HEK293 (cell line): ENCODE results near the gene C6orf120.

Experiments used
- CTCF ChIA-PET: fragments of 350-600 bp; formaldehyde crosslinking; extraction: SDS; loops from one replicate; lab custom pipeline; 2021; ENCODE audit warnings: antibody characterized with exemption; lab: Yijun Ruan, JAX
- POLR2A ChIA-PET: fragments of 300-600 bp; formaldehyde crosslinking; extraction: SDS; loops from one replicate; lab custom pipeline; 2020; ENCODE audit warnings: antibody characterized with exemption, inconsistent platforms; lab: Yijun Ruan, JAX
- H3K27ac ChIP-seq: fragments of 200-500 bp; sonication (Bioruptor generic); 2 replicates; pipeline ENCODE4 v1.5.1; 2014; ENCODE audit warnings: low read depth, low read length, control low read depth, inconsistent platforms; ENCODE audit errors: extremely low read depth
- H3K36me3 ChIP-seq, 2 experiments: fragments of 200-500 bp in 1 of 2; sonication (Bioruptor generic) in 1 of 2; 1 replicate in 1 of 2; 2 replicates in 1 of 2; pipeline ENCODE4 v1.5.1; 2014 to 2017; ENCODE audit warnings: inconsistent platforms in 2 of 2, low read length in 2 of 2; ENCODE audit not compliant: control insufficient read depth in 2 of 2, insufficient read depth in 1 of 2
- H3K4me1 ChIP-seq: fragments of 200-500 bp; sonication (Bioruptor generic); 2 replicates; pipeline ENCODE4 v1.5.1; 2014; ENCODE audit warnings: mild to moderate bottlenecking, low read length, inconsistent platforms; ENCODE audit not compliant: control insufficient read depth, insufficient read depth
- H3K4me3 ChIP-seq: 2 replicates; pipeline ENCODE4 v1.5.1; 2011; ENCODE audit warnings: low read depth, mild to moderate bottlenecking, control low read depth, low read length, moderate library complexity
- H3K9me3 ChIP-seq: fragments of 200-500 bp; sonication (Bioruptor generic); 2 replicates; pipeline ENCODE4 v1.5.1; 2014; ENCODE audit warnings: low read depth, low read length, inconsistent platforms; ENCODE audit not compliant: control insufficient read depth, insufficient read depth
- FEZF1 ChIP-seq: fragments of 450-650 bp; formaldehyde crosslinking; IDR thresholded peaks from 2 replicates; pipeline ENCODE4 v1.5.1; 2016; ENCODE audit warnings: missing biosample characterization, missing genetic modification characterization
- GLIS2 ChIP-seq: fragments of 450-650 bp; formaldehyde crosslinking; IDR thresholded peaks from 2 replicates; pipeline ENCODE4 v1.5.1; 2016; ENCODE audit warnings: missing biosample characterization, missing genetic modification characterization
- HOXD13 ChIP-seq: sonication (generic); formaldehyde crosslinking; IDR thresholded peaks from 2 replicates; pipeline ENCODE4 v1.8.0; 2022; ENCODE audit warnings: missing genetic modification reagents, borderline replicate concordance
- IKZF3 ChIP-seq: fragments of 450-650 bp; IDR thresholded peaks from 2 replicates; pipeline ENCODE4 v1.5.0; 2018; ENCODE audit warnings: missing biosample characterization, mild to moderate bottlenecking, missing genetic modification characterization, moderate library complexity
- KLF10 ChIP-seq: fragments of 450-650 bp; IDR thresholded peaks from 2 replicates; pipeline ENCODE4 v1.5.1; 2018; ENCODE audit warnings: missing biosample characterization, mild to moderate bottlenecking, missing genetic modification characterization
- OSR2 ChIP-seq: fragments of 450-650 bp; formaldehyde crosslinking; IDR thresholded peaks from 2 replicates; pipeline ENCODE4 v1.5.1; 2016; ENCODE audit warnings: missing biosample characterization, missing genetic modification characterization
- PRDM1 ChIP-seq: fragments of 450-650 bp; formaldehyde crosslinking; IDR thresholded peaks from 2 replicates; pipeline ENCODE4; 2016; ENCODE audit warnings: missing biosample characterization, missing genetic modification characterization
- SCRT2 ChIP-seq: fragments of 450-650 bp; formaldehyde crosslinking; IDR thresholded peaks from 2 replicates; pipeline ENCODE4 v1.5.1; 2016; ENCODE audit warnings: missing biosample characterization, missing genetic modification characterization
- ZBTB17 ChIP-seq: fragments of 450-650 bp; formaldehyde crosslinking; IDR thresholded peaks from 2 replicates; pipeline ENCODE4 v1.5.1; 2016; ENCODE audit warnings: missing biosample characterization, missing genetic modification characterization
- ZBTB8A ChIP-seq: fragments of 450-650 bp; formaldehyde crosslinking; IDR thresholded peaks from 2 replicates; pipeline ENCODE4 v1.5.1; 2016; ENCODE audit warnings: missing biosample characterization, missing genetic modification characterization
- ZEB2 ChIP-seq: fragments of 450-650 bp; formaldehyde crosslinking; IDR thresholded peaks from 2 replicates; pipeline ENCODE4 v1.5.1; 2016; ENCODE audit warnings: missing biosample characterization, missing genetic modification characterization
- ZNF10 ChIP-seq: fragments of 450-650 bp; formaldehyde crosslinking; IDR thresholded peaks from 2 replicates; pipeline ENCODE4 v1.5.1; 2017; ENCODE audit warnings: missing biosample characterization, missing genetic modification characterization
- ZNF146 ChIP-seq: fragments of 450-650 bp; formaldehyde crosslinking; IDR thresholded peaks from 2 replicates; pipeline ENCODE4 v1.5.1; 2016; ENCODE audit warnings: missing biosample characterization, missing genetic modification characterization
- ZNF19 ChIP-seq: fragments of 450-650 bp; formaldehyde crosslinking; IDR thresholded peaks from 2 replicates; pipeline ENCODE4; 2016; ENCODE audit warnings: missing biosample characterization, missing genetic modification characterization, low read depth
- ZNF221 ChIP-seq: fragments of 450-650 bp; formaldehyde crosslinking; IDR thresholded peaks from 2 replicates; pipeline ENCODE4 v1.5.1; 2017; ENCODE audit warnings: missing biosample characterization, missing genetic modification characterization, borderline replicate concordance
- ZNF341 ChIP-seq: fragments of 450-650 bp; formaldehyde crosslinking; IDR thresholded peaks from 2 replicates; pipeline ENCODE4; 2016; ENCODE audit warnings: low read depth, missing biosample characterization, missing genetic modification characterization
- ZNF394 ChIP-seq: fragments of 450-650 bp; formaldehyde crosslinking; IDR thresholded peaks from 2 replicates; pipeline ENCODE4 v1.5.1; 2016; ENCODE audit warnings: missing biosample characterization, missing genetic modification characterization, mild to moderate bottlenecking, moderate library complexity, borderline replicate concordance
- ZNF514 ChIP-seq: fragments of 450-650 bp; formaldehyde crosslinking; IDR thresholded peaks from 2 replicates; pipeline ENCODE4 v1.5.1; 2016; ENCODE audit warnings: missing biosample characterization, missing genetic modification characterization
- ZNF600 ChIP-seq: fragments of 450-650 bp; formaldehyde crosslinking; IDR thresholded peaks from 2 replicates; pipeline ENCODE4 v1.5.1; 2016; ENCODE audit warnings: missing biosample characterization, missing genetic modification characterization
- ZNF623 ChIP-seq: fragments of 450-650 bp; formaldehyde crosslinking; IDR thresholded peaks from 2 replicates; pipeline ENCODE4 v1.5.1; 2016; ENCODE audit warnings: missing biosample characterization, missing genetic modification characterization
- ZNF660 ChIP-seq: fragments of 450-650 bp; IDR thresholded peaks from 2 replicates; pipeline ENCODE4 v1.5.1; 2018; ENCODE audit warnings: missing biosample characterization, mild to moderate bottlenecking, missing genetic modification characterization
- ZNF664 ChIP-seq: fragments of 450-650 bp; formaldehyde crosslinking; IDR thresholded peaks from 2 replicates; pipeline ENCODE4 v1.5.1; 2016; ENCODE audit warnings: missing biosample characterization, missing genetic modification characterization
- ZNF677 ChIP-seq: fragments of 450-650 bp; IDR thresholded peaks from 2 replicates; pipeline ENCODE4 v1.5.0; 2018; ENCODE audit warnings: missing biosample characterization, mild to moderate bottlenecking, missing genetic modification characterization, moderate library complexity
- ZNF792 ChIP-seq: fragments of 450-650 bp; formaldehyde crosslinking; IDR thresholded peaks from 2 replicates; pipeline ENCODE4 v1.5.1; 2016; ENCODE audit warnings: missing biosample characterization, missing genetic modification characterization
- ZNF837 ChIP-seq: fragments of 450-650 bp; formaldehyde crosslinking; IDR thresholded peaks from 2 replicates; pipeline ENCODE4 v1.5.1; 2016; ENCODE audit warnings: missing biosample characterization, missing genetic modification characterization
- ZSCAN30 ChIP-seq: fragments of 450-650 bp; IDR thresholded peaks from 2 replicates; pipeline ENCODE4 v1.5.1; 2018; ENCODE audit warnings: missing biosample characterization, mild to moderate bottlenecking, missing genetic modification characterization, moderate library complexity
- TF ChIP-seq, protein P1 (sequence below): fragments of 450-650 bp; formaldehyde crosslinking; IDR thresholded peaks from 2 replicates; pipeline ENCODE4 v1.5.1; 2017; ENCODE audit warnings: missing biosample characterization, missing genetic modification characterization
- TF ChIP-seq, protein P2 (sequence below): fragments of 450-650 bp; formaldehyde crosslinking; IDR thresholded peaks from 2 replicates; pipeline ENCODE4 v1.5.1; 2016; ENCODE audit warnings: missing biosample characterization, missing genetic modification characterization
- TF ChIP-seq, protein P3 (sequence below): fragments of 450-650 bp; formaldehyde crosslinking; IDR thresholded peaks from 2 replicates; pipeline ENCODE4 v1.5.1; 2016; ENCODE audit warnings: missing biosample characterization, missing genetic modification characterization

C6orf120 gene

DNA sequence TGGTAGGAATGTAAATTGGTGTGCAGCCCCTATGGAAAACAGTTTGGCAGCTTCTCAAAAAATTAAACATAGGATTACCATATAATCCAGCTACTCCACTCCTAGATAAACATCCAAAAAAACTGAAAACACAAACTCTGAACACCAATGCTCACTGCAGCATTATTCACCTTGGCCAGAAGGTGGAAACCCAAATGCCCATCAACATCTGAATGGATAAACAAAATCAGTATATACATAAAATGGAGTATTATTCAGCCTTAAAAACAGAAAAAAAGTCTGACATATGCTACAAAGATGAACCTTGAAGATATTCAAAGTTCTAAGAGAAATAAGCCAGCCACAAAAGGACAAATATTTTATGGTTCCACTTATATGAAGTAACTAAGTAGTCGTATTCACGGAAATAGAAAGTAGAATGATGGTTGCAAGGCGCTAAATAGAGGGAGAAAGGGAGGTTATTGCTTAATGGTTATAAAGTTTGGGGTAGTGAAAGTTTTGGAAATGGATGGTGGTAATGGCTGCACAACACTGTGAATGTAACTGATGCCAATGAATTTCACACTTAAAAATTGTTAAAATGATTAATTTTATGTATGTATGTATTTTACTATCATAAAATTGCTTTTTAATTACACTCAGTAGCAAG is 18.4 kb downstream of the C6orf120 start:
- TF ChIP-seq ZNF514 (tag by site-specific recombination), result no peak
- TF ChIP-seq, protein P1, sequence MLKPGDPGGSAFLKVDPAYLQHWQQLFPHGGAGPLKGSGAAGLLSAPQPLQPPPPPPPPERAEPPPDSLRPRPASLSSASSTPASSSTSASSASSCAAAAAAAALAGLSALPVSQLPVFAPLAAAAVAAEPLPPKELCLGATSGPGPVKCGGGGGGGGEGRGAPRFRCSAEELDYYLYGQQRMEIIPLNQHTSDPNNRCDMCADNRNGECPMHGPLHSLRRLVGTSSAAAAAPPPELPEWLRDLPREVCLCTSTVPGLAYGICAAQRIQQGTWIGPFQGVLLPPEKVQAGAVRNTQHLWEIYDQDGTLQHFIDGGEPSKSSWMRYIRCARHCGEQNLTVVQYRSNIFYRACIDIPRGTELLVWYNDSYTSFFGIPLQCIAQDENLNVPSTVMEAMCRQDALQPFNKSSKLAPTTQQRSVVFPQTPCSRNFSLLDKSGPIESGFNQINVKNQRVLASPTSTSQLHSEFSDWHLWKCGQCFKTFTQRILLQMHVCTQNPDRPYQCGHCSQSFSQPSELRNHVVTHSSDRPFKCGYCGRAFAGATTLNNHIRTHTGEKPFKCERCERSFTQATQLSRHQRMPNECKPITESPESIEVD (tag by site-specific recombination), result 0 out of 2 replicates have a peak, but pooled peaks have one; percentile 9
- peak; percentile 90 for TF ChIP-seq PRDM1 (tag by site-specific recombination)
- TF ChIP-seq ZNF146, result peak; percentile 62
- peak; percentile 78 for TF ChIP-seq ZNF394 (tag by site-specific recombination)
- TF ChIP-seq, protein P2, sequence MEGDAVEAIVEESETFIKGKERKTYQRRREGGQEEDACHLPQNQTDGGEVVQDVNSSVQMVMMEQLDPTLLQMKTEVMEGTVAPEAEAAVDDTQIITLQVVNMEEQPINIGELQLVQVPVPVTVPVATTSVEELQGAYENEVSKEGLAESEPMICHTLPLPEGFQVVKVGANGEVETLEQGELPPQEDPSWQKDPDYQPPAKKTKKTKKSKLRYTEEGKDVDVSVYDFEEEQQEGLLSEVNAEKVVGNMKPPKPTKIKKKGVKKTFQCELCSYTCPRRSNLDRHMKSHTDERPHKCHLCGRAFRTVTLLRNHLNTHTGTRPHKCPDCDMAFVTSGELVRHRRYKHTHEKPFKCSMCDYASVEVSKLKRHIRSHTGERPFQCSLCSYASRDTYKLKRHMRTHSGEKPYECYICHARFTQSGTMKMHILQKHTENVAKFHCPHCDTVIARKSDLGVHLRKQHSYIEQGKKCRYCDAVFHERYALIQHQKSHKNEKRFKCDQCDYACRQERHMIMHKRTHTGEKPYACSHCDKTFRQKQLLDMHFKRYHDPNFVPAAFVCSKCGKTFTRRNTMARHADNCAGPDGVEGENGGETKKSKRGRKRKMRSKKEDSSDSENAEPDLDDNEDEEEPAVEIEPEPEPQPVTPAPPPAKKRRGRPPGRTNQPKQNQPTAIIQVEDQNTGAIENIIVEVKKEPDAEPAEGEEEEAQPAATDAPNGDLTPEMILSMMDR (tag by site-specific recombination), result no peak
- TF ChIP-seq, all 188 proteins: peak for 4
- Histone ChIP-seq H3K4me3 (no peak overlapping the region), H3K27ac (no peak overlapping the region), H3K36me3 (peaks cover 31 to 33% of the 10 kb centered on the region in 2 experiments), H3K9me3 (no peaks in the 10 kb centered on the region), H3K4me1 (0 out of 2 replicates have a peak, but pooled peaks cover 4% of the 10 kb centered on the region)
- POLR2A ChIA-PET, result interaction anchor here (0.7 to 1.2 kb wide), 2 partner anchors 15 to 18 kb away, joined by 3 read pairs; partner anchors contain the start of gene C6orf120
- CTCF ChIA-PET, result no interaction called here

DNA sequence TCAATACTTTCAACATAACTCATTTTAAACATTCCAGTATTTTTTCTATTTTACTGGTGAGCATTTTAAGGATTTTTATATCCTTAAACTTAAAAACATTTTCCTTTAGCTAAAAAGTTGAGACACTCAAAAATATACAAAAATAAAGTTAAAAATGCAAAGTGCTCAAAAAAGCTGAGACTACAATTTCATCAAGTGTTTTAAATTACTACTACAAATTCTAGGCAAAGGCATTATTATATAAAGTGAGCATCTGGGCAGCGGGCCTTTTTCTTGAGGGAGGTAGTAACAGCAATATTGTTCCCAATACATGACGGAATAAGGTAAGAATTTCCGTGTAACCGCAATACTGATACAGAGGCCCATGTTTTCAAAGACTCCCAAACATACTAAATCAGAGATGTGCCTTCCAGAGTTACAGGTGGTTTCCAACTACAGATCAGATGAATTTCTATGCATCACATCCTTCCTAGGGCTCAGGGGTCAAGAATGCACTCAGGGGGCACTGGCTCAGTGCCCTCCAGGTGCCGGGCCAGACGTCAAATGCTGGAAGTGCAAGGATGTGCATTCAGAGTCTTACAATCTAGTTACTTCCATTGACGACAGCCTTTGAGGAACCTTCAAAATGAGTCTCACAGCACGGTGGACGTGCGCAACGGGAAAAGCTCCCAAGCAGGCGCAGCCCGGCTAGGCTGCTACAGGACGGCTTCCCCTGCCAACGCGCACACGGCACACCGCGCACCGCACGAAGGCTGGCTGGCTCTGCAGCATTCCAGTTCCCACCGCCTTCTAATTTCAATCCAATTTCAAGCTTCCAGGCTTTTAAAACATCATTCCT is 20.7 kb downstream of the C6orf120 start:
- ChIA-PET CTCF (interaction anchor here (0.6 to 2.6 kb wide), 4 partner anchors 13 to 852 kb away, joined by 3 to 21 read pairs (median 4); partner anchors contain the start of genes C6orf120 and WDR27), POLR2A (interaction anchor here (1.1 to 3.2 kb wide), 5 partner anchors 18 to 367 kb away, joined by 3 to 33 read pairs (median 8); partner anchors contain the start of genes C6orf120, DYNLT2, ERMARD and WDR27)
- Histone ChIP-seq H3K4me3 (peak overlapping the region; percentile 89), H3K27ac (peak overlapping the region; percentile 90), H3K36me3 (peaks cover 10 to 11% of the 10 kb centered on the region in 2 experiments), H3K9me3 (no peaks in the 10 kb centered on the region), H3K4me1 (0 out of 2 replicates have a peak, but pooled peaks cover 4% of the 10 kb centered on the region)
- TF ChIP-seq PRDM1 (tag by site-specific recombination) (no peak), HOXD13 (CRISPR knock-in tag) (no peak), ZNF221 (tag by site-specific recombination) (no peak), FEZF1 (tag by site-specific recombination) (peak; percentile 92), ZEB2 (peak; percentile 73), ZNF10 (tag by site-specific recombination) (peak; percentile 22; the same call in 1 of the 2 replicates), GLIS2 (tag by site-specific recombination) (no peak), ZNF664 (peak; percentile 48; the same call in 1 of the 2 replicates), ZSCAN30 (tag by site-specific recombination) (no peak), ZNF341 (tag by site-specific recombination) (peak; percentile 44), ZNF623 (tag by site-specific recombination) (0 out of 2 replicates have a peak, but pooled peaks have one; percentile 5), KLF10 (tag by site-specific recombination) (peak; percentile 57), SCRT2 (tag by site-specific recombination) (peak; percentile 98), ZBTB17 (tag by site-specific recombination) (peak; percentile 50), ZNF600 (tag by site-specific recombination) (peak; percentile 96), ZNF837 (tag by site-specific recombination) (no peak), ZNF677 (tag by site-specific recombination) (no peak), ZNF792 (tag by site-specific recombination) (no peak), ZNF19 (no peak), IKZF3 (tag by site-specific recombination) (0 out of 2 replicates have a peak, but pooled peaks have one; percentile 29), OSR2 (tag by site-specific recombination) (peak; percentile 54; the same call in 1 of the 2 replicates), ZBTB8A (tag by site-specific recombination) (peak; percentile 12), ZNF660 (tag by site-specific recombination) (peak; percentile 46; the same call in 1 of the 2 replicates)
- TF ChIP-seq, protein P3, sequence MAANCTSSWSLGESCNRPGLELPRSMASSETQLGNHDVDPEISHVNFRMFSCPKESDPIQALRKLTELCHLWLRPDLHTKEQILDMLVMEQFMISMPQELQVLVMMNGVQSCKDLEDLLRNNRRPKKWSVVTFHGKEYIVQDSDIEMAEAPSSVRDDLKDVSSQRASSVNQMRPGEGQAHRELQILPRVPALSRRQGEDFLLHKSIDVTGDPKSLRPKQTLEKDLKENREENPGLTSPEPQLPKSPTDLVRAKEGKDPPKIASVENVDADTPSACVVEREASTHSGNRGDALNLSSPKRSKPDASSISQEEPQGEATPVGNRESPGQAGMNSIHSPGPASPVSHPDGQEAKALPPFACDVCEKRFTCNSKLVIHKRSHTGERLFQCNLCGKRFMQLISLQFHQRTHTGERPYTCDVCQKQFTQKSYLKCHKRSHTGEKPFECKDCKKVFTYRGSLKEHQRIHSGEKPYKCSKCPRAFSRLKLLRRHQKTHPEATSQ, result no peak
